ENCODE measurements around the gene GPR17. TPM values are rescaled to one million over a fixed set of nuclear protein-coding genes. Genes with fewer than 3 reads are reported as not detected.

GPR17 gene
- total RNA-seq, 2 donors from 2014 or later, result 0.24 TPM; not detected in 1

GRCh38 chr2:127637236-127637630, 8.7 kb upstream of the GPR17 start:
- H3K4me1 Mint-ChIP-seq, result peaks cover 5% of the 10 kb centered on the region
- H3K4me3 ChIP-seq (ENCODE audit: low read length), result no peak overlapping the region
- H3K4me3 Mint-ChIP-seq, result no peak overlapping the region

GRCh38 chr2:127637725-127638252, 8.2 kb upstream of the GPR17 start:
- peak overlapping the region; percentile 25 for H3K4me3 Mint-ChIP-seq
- H3K27me3 ChIP-seq (ENCODE audit: control insufficient read depth, insufficient read depth, low read length, poor library complexity, severe bottlenecking), result no peaks in the 10 kb centered on the region
- peaks cover 7% of the 10 kb centered on the region for H3K4me1 ChIP-seq (ENCODE audit: control insufficient read depth, insufficient read depth, low read length)
- H3K4me1 Mint-ChIP-seq, result peaks cover 5% of the 10 kb centered on the region
- H3K36me3 ChIP-seq (ENCODE audit: control insufficient read depth, insufficient read depth, low read length), result no peaks in the 10 kb centered on the region
- DNase-seq, result peak; percentile 92
- H3K27ac ChIP-seq (ENCODE audit: low read depth, low read length), result peak overlapping the region; percentile 44
- H3K27ac Mint-ChIP-seq, result peak overlapping the region; percentile 94
- H3K9ac ChIP-seq (ENCODE audit: extremely low read depth, low read length, poor library complexity, severe bottlenecking), result peak overlapping the region; percentile 1
- no peak for TF ChIP-seq CTCF (conservative IDR thresholded peaks at IDR 0.05)
- H3K9me3 ChIP-seq (ENCODE audit: control insufficient read depth, low read length), result no peaks in the 10 kb centered on the region
- H3K4me3 ChIP-seq (ENCODE audit: low read length), result no peak overlapping the region
- 49 to 100% methylated on average over 1 to 8 of the region's 8 CpGs for WGBS, 2 experiments (ENCODE audit: insufficient coverage in 1 of 2, insufficient read length in 1 of 2)
- H3K36me3 Mint-ChIP-seq (ENCODE audit: low read depth), result no peaks in the 10 kb centered on the region
- no peaks in the 10 kb centered on the region for H3K27me3 Mint-ChIP-seq (ENCODE audit: insufficient read depth)
- H3K9me3 Mint-ChIP-seq, result no peaks in the 10 kb centered on the region

More at GRCh38 chr2:127637236-127637630, 8.7 kb upstream of the GPR17 start:
- Mint-ChIP-seq H3K9me3 (no peaks in the 10 kb centered on the region), H3K36me3 (ENCODE audit: low read depth) (no peaks in the 10 kb centered on the region), H3K27me3 (ENCODE audit: insufficient read depth) (no peaks in the 10 kb centered on the region), H3K27ac (no peak overlapping the region)
- Histone ChIP-seq H3K27ac (ENCODE audit: low read depth, low read length) (peak overlapping the region; percentile 44), H3K27me3 (ENCODE audit: control insufficient read depth, insufficient read depth, low read length, poor library complexity, severe bottlenecking) (no peaks in the 10 kb centered on the region), H3K9ac (ENCODE audit: extremely low read depth, low read length, poor library complexity, severe bottlenecking) (no peak overlapping the region), H3K4me1 (ENCODE audit: control insufficient read depth, insufficient read depth, low read length) (peaks cover 7% of the 10 kb centered on the region), H3K9me3 (ENCODE audit: control insufficient read depth, low read length) (no peaks in the 10 kb centered on the region), H3K36me3 (ENCODE audit: control insufficient read depth, insufficient read depth, low read length) (no peaks in the 10 kb centered on the region)
- WGBS, 2 experiments (ENCODE audit: insufficient coverage in 1 of 2, insufficient read length in 1 of 2), result 80% methylated on average over 11 of the region's 13 CpGs; no CpG with 5 or more reads in 1 of the 2 experiments
- peak; percentile 67 for DNase-seq
- TF ChIP-seq CTCF (conservative IDR thresholded peaks at IDR 0.05), result no peak

GRCh38 chr2:127638361-127639110, 7.4 kb upstream of the GPR17 start:
- H3K4me3 ChIP-seq (ENCODE audit: low read length), result no peak overlapping the region
- Mint-ChIP-seq H3K27ac (peak overlapping the region; percentile 94), H3K4me3 (peak overlapping the region; percentile 25)

More at GRCh38 chr2:127638361-127639110, 7.4 kb upstream of the GPR17 start:
- H3K36me3 ChIP-seq (ENCODE audit: control insufficient read depth, insufficient read depth, low read length), result no peaks in the 10 kb centered on the region
- no peaks in the 10 kb centered on the region for H3K27me3 ChIP-seq (ENCODE audit: control insufficient read depth, insufficient read depth, low read length, poor library complexity, severe bottlenecking)
- H3K36me3 Mint-ChIP-seq (ENCODE audit: low read depth), result no peaks in the 10 kb centered on the region
- no peaks in the 10 kb centered on the region for H3K27me3 Mint-ChIP-seq (ENCODE audit: insufficient read depth)
- peaks cover 5% of the 10 kb centered on the region for H3K4me1 Mint-ChIP-seq
- no peak for TF ChIP-seq CTCF (conservative IDR thresholded peaks at IDR 0.05)
- peaks cover 7% of the 10 kb centered on the region for H3K4me1 ChIP-seq (ENCODE audit: control insufficient read depth, insufficient read depth, low read length)
- H3K27ac ChIP-seq (ENCODE audit: low read depth, low read length), result peak overlapping the region; percentile 24
- DNase-seq, result peak; percentile 96
- no peaks in the 10 kb centered on the region for H3K9me3 ChIP-seq (ENCODE audit: control insufficient read depth, low read length)
- peak overlapping the region; percentile 1 for H3K9ac ChIP-seq (ENCODE audit: extremely low read depth, low read length, poor library complexity, severe bottlenecking)
- WGBS, 2 experiments (ENCODE audit: insufficient coverage in 1 of 2, insufficient read length in 1 of 2), result 77 to 85% methylated on average over 4 to 23 of the region's 23 CpGs
- H3K9me3 Mint-ChIP-seq, result no peaks in the 10 kb centered on the region

All from endodermal cell (in vitro differentiated cells).